ENCODE data around the gene OR6V1.

DNA sequence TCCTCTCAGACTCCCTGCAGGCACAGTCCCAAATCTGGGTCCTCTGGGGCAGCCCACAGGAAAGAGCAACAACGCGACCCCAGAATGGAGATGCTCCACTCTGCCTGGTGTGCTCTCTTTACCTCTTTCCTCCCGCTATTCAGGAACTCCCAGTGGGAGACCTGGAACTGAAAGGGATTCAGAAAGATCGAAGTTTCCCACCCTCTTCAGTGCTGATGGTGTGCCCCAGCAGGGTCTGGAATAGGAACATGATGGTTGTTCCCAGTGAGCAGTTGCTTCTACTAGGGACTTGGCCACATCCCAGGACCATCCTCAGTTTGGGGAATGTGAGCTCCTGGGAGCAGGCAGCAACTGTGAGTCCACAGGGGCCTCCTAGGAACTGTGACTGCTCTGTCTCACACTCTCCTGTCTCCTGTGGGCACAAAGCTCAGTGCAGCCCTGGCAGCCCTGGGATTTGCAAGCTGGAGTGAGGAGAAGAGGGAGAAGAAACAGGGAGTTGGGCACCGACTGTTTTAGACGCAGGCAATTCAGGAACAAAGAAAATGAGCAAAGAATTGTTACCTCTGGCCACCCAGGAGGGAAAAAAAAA, 17.9 kb downstream of the OR6V1 start:
- TF ChIP-seq EZH2 (IDR thresholded peaks at IDR 0.05; ENCODE audit: insufficient read depth, low read length): no peak
- TF ChIP-seq, protein P1, sequence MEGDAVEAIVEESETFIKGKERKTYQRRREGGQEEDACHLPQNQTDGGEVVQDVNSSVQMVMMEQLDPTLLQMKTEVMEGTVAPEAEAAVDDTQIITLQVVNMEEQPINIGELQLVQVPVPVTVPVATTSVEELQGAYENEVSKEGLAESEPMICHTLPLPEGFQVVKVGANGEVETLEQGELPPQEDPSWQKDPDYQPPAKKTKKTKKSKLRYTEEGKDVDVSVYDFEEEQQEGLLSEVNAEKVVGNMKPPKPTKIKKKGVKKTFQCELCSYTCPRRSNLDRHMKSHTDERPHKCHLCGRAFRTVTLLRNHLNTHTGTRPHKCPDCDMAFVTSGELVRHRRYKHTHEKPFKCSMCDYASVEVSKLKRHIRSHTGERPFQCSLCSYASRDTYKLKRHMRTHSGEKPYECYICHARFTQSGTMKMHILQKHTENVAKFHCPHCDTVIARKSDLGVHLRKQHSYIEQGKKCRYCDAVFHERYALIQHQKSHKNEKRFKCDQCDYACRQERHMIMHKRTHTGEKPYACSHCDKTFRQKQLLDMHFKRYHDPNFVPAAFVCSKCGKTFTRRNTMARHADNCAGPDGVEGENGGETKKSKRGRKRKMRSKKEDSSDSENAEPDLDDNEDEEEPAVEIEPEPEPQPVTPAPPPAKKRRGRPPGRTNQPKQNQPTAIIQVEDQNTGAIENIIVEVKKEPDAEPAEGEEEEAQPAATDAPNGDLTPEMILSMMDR (IDR thresholded peaks at IDR 0.05; ENCODE audit: insufficient read depth, low read depth, low read length): no peak
